IPS DF 6.9 (cell line): Measurements from ENCODE around the gene HELT.

Experiments
- DNase-seq: peaks from one replicate; pipeline ENCODE4 v3.0.0-alpha.2; 2013; ENCODE audit warnings: low read depth, low spot score
- H3K27ac ChIP-seq: one replicate; pipeline ENCODE4 v1.5.1; 2013; ENCODE audit warnings: low read length, control low read depth
- H3K27me3 ChIP-seq: 2 replicates; pipeline ENCODE4 v1.6.1; 2013; ENCODE audit warnings: mild to moderate bottlenecking, low read length; ENCODE audit not compliant: control insufficient read depth, insufficient read depth
- H3K36me3 ChIP-seq: 2 replicates; pipeline ENCODE4 v1.6.1; 2013; ENCODE audit warnings: low read length; ENCODE audit not compliant: control insufficient read depth, insufficient read depth
- H3K4me1 ChIP-seq: 2 replicates; pipeline ENCODE4 v1.6.1; 2013; ENCODE audit warnings: low read length; ENCODE audit not compliant: control insufficient read depth, insufficient read depth
- H3K4me3 ChIP-seq: 2 replicates; pipeline ENCODE4 v1.5.1; 2013; ENCODE audit warnings: mild to moderate bottlenecking, low read length
- H3K9me3 ChIP-seq: 2 replicates; pipeline ENCODE4 v1.6.1; 2013; ENCODE audit warnings: low read length, inconsistent platforms; ENCODE audit not compliant: control insufficient read depth, insufficient read depth
- WGBS: extraction: QIAGEN DNeasy Blood & Tissue Kit; methylation state at CpG from one replicate; pipeline ENCODE4 v1.1.7; 2013; ENCODE audit warnings: mixed read lengths, missing lambda C conversion rate; ENCODE audit not compliant: insufficient read length, insufficient coverage; 5-methylcytosine and 5-hydroxymethylcytosine counted together

Gene HELT

DNA sequence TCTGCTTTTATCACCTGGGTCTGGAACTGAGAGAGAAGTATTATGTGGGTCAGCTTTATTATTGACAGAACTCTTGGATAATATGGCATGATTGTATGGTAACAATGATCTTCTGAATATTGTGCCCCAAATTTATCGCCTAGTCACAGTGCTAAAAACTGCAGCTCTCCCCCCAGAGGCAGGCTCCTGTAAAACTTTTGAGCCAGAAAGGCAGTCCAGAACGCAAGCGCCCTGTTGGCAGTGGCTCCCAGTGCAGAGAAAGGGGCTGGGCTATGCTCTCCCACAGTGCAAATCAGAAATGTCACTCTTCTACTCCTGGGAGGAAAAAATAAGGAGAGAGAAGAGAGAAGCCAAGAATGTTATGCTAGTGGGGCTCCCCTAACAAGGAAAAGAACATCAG lies 50.5 kb downstream of the HELT start:
- DNase-seq: no peak
- no peaks in the 10 kb centered on the region for H3K9me3 ChIP-seq

More for the DNA sequence above, 50.5 kb downstream of the HELT start:
- H3K4me3 ChIP-seq: no peak overlapping the region
- no peaks in the 10 kb centered on the region for H3K4me1 ChIP-seq
- H3K27me3 ChIP-seq: no peaks in the 10 kb centered on the region
- H3K36me3 ChIP-seq: no peaks in the 10 kb centered on the region
- H3K27ac ChIP-seq: no peak overlapping the region
- WGBS: no CpG with 5 or more reads among the region's 3 CpGs
